OCI-LY1 (cell line): Measurements from ENCODE around the gene HPSE2.

Experiments used
- EZH2 ChIP-seq: fragments of 200-600 bp; sonication (generic), shearing (Covaris generic); IDR thresholded peaks from 2 replicates; pipeline ENCODE4 v1.8.0; 2017; ENCODE audit warnings: borderline replicate concordance, mixed run types, mild to moderate bottlenecking, antibody characterized with exemption, low read length, moderate library complexity, mixed read lengths
- TF ChIP-seq, protein P1 (sequence below): fragments of 200-600 bp; sonication (generic), shearing (Covaris generic); IDR thresholded peaks from 2 replicates; pipeline ENCODE4 v1.5.1; 2017; ENCODE audit warnings: mild to moderate bottlenecking, antibody characterized with exemption, low read length, moderate library complexity, mixed read lengths

DNA sequence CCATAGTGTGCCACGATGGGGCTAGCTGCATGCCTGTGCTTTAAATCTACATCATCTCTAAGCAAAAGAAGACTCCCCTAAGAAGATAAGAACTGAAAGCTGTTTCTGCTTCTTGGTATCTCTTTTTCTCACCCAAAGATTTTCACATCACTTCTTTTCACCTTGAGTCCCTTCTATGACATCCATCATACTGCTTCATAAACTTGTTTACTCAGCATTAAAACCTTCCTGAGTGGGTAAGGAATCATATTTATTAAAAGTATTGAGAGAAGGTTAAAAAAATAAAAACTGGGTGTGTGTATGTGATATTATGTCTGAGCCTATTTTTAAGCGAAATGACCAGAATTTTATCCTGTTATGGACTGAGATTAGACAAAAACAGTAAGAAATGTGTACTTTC is 150.3 kb downstream of the HPSE2 start:
- TF ChIP-seq, protein P1, sequence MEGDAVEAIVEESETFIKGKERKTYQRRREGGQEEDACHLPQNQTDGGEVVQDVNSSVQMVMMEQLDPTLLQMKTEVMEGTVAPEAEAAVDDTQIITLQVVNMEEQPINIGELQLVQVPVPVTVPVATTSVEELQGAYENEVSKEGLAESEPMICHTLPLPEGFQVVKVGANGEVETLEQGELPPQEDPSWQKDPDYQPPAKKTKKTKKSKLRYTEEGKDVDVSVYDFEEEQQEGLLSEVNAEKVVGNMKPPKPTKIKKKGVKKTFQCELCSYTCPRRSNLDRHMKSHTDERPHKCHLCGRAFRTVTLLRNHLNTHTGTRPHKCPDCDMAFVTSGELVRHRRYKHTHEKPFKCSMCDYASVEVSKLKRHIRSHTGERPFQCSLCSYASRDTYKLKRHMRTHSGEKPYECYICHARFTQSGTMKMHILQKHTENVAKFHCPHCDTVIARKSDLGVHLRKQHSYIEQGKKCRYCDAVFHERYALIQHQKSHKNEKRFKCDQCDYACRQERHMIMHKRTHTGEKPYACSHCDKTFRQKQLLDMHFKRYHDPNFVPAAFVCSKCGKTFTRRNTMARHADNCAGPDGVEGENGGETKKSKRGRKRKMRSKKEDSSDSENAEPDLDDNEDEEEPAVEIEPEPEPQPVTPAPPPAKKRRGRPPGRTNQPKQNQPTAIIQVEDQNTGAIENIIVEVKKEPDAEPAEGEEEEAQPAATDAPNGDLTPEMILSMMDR: no peak
- no peak for TF ChIP-seq EZH2
